H1 (cell line): ENCODE data around the gene AKAP9. TPM values are rescaled to one million over a fixed set of nuclear protein-coding genes. Genes with fewer than 3 reads are reported as not detected.

ENCODE experiments used
- CTCF ChIA-PET: fragments of 300-600 bp; sonication (Branson Sonifier 250); formaldehyde crosslinking; loops from one replicate; lab custom pipeline; 2021; ENCODE audit not compliant: partially characterized antibody; lab: Charles Lee
- POLR2A ChIA-PET: fragments of 300-600 bp; sonication (Branson Sonifier 250); formaldehyde crosslinking; loops from one replicate; lab custom pipeline; 2021; ENCODE audit warnings: inconsistent platforms; ENCODE audit not compliant: partially characterized antibody; lab: Charles Lee
- DNase-seq, 2 experiments: peaks; one replicate each; pipeline versions ENCODE4 v3.0.0 to v3.0.0-alpha.2; 2010 to 2022; ENCODE audit warnings: low spot score in 2 of 2, low read depth in 1 of 2, mixed read lengths in 1 of 2
- FAIRE-seq: peaks from 2 replicates; lab custom pipeline; 2011; peaks lifted over from hg19 to GRCh38; lab: Jason Lieb, UNC
- H2AFZ ChIP-seq: 2 replicates; pipeline ENCODE4 v1.8.1; 2012; ENCODE audit warnings: low read length, inconsistent platforms
- H2AK5ac ChIP-seq: 2 replicates; pipeline ENCODE4 v1.6.1; 2013; ENCODE audit warnings: low read depth, low read length
- H2BK120ac ChIP-seq: replicated peaks from 2 replicates; pipeline ENCODE3; 2013; ENCODE audit warnings: low read depth, low read length, inconsistent platforms
- H2BK12ac ChIP-seq: 2 replicates; pipeline ENCODE4 v1.6.1; 2013; ENCODE audit warnings: low read depth, low read length
- H2BK15ac ChIP-seq: 2 replicates; pipeline ENCODE4 v1.6.1; 2013; ENCODE audit warnings: low read length
- H2BK20ac ChIP-seq: 2 replicates; pipeline ENCODE4 v1.6.1; 2013; ENCODE audit warnings: low read length
- H2BK5ac ChIP-seq: 2 replicates; pipeline ENCODE4 v1.6.1; 2013; ENCODE audit warnings: low read depth, low read length
- H3K14ac ChIP-seq: 2 replicates; pipeline ENCODE4 v1.6.1; 2013; ENCODE audit warnings: inconsistent platforms; ENCODE audit not compliant: insufficient read length
- H3K18ac ChIP-seq: 2 replicates; pipeline ENCODE4 v1.6.1; 2013; ENCODE audit warnings: low read length; ENCODE audit errors: extremely low read depth
- H3K23ac ChIP-seq: 2 replicates; pipeline ENCODE4 v1.6.1; 2013; ENCODE audit warnings: inconsistent platforms; ENCODE audit not compliant: insufficient read length
- H3K23me2 ChIP-seq: 2 replicates; pipeline ENCODE4 v1.6.1; 2013; ENCODE audit warnings: low read depth, low read length
- H3K27ac ChIP-seq: 2 replicates; pipeline ENCODE4 v1.6.1; 2011; ENCODE audit warnings: low read depth, low read length, inconsistent platforms
- H3K27me3 ChIP-seq, 4 experiments: replicated peaks in 1 of 4; 1 replicate in 1 of 4; 2 replicates in 3 of 4; pipeline versions ENCODE4 v1.6.1 to v1.8.1; 2011 to 2013; ENCODE audit warnings: low read length in 3 of 4, mild to moderate bottlenecking in 3 of 4, inconsistent platforms in 2 of 4, mixed read lengths in 2 of 4, moderate library complexity in 1 of 4; ENCODE audit not compliant: control insufficient read depth in 3 of 4, insufficient read depth in 3 of 4; ENCODE audit errors: extremely low read depth in 1 of 4
- H3K36me3 ChIP-seq, 4 experiments: 2 replicates each; pipeline versions ENCODE4 v1.6.1 to v1.8.1; 2011 to 2013; ENCODE audit warnings: mild to moderate bottlenecking in 4 of 4, low read length in 3 of 4, moderate library complexity in 2 of 4, control low read depth in 1 of 4, inconsistent platforms in 1 of 4; ENCODE audit not compliant: insufficient read depth in 4 of 4, control insufficient read depth in 2 of 4
- H3K4ac ChIP-seq: replicated peaks from 2 replicates; pipeline ENCODE3; 2013; ENCODE audit warnings: low read length, low read depth, mixed read lengths, inconsistent platforms; ENCODE audit not compliant: insufficient read length
- H3K4me1 ChIP-seq, 4 experiments: replicated peaks in 1 of 4; 1 replicate in 1 of 4; 2 replicates in 3 of 4; pipeline versions ENCODE4 v1.6.1 to v1.8.1; 2011 to 2013; ENCODE audit warnings: low read length in 3 of 4, inconsistent platforms in 2 of 4, mixed read lengths in 1 of 4; ENCODE audit not compliant: insufficient read depth in 4 of 4, control insufficient read depth in 3 of 4
- H3K4me2 ChIP-seq, 2 experiments: 2 replicates each; pipeline versions ENCODE4 v1.6.1 to v1.8.1; 2011 to 2013; ENCODE audit warnings: low read depth in 2 of 2, low read length in 2 of 2, control low read depth in 1 of 2, inconsistent platforms in 1 of 2, mild to moderate bottlenecking in 1 of 2; ENCODE audit not compliant: insufficient read depth in 1 of 2
- H3K4me3 ChIP-seq, 4 experiments: fragments of 200-600, 300-600 bp in 1 of 4; sonication (generic), shearing (Covaris generic), sonication (Bioruptor Twin) in 1 of 4; 2 replicates each; pipeline versions ENCODE4 v1.5.1 to v1.8.1; 2011 to 2016; ENCODE audit warnings: low read length in 4 of 4, low read depth in 3 of 4, control low read depth in 2 of 4, inconsistent platforms in 2 of 4, mild to moderate bottlenecking in 2 of 4, mixed read lengths in 1 of 4, moderate library complexity in 1 of 4; ENCODE audit not compliant: insufficient read depth in 2 of 4; ENCODE audit errors: extremely low read depth in 1 of 4
- H3K56ac ChIP-seq: replicated peaks from 2 replicates; pipeline ENCODE3; 2013; ENCODE audit warnings: low read depth, mild to moderate bottlenecking, mixed read lengths, low read length, inconsistent platforms; ENCODE audit not compliant: insufficient read length
- H3K79me1 ChIP-seq: 2 replicates; pipeline ENCODE4 v1.6.1; 2013; ENCODE audit warnings: low read depth, low read length, control low read depth
- H3K79me2 ChIP-seq, 2 experiments: 2 replicates each; pipeline versions ENCODE4 v1.6.1 to v1.8.1; 2012 to 2013; ENCODE audit warnings: low read length in 2 of 2, mild to moderate bottlenecking in 2 of 2, inconsistent platforms in 1 of 2; ENCODE audit not compliant: insufficient read depth in 2 of 2, control insufficient read depth in 1 of 2
- H3K9ac ChIP-seq, 4 experiments: replicated peaks in 1 of 4; 1 replicate in 1 of 4; 2 replicates in 3 of 4; pipeline versions ENCODE4 v1.6.1 to v1.8.1; 2011 to 2013; ENCODE audit warnings: low read depth in 3 of 4, low read length in 3 of 4, control low read depth in 2 of 4, mild to moderate bottlenecking in 2 of 4, moderate library complexity in 2 of 4, inconsistent platforms in 1 of 4; ENCODE audit errors: extremely low read depth in 1 of 4
- H3K9me3 ChIP-seq, 2 experiments: 2 replicates each; pipeline versions ENCODE4 v1.6.1 to v1.8.1; 2012 to 2013; ENCODE audit warnings: mild to moderate bottlenecking in 2 of 2, moderate library complexity in 2 of 2, control low read depth in 1 of 2, inconsistent platforms in 1 of 2, low read depth in 1 of 2, low read length in 1 of 2, mixed read lengths in 1 of 2; ENCODE audit not compliant: insufficient read depth in 2 of 2
- H4K20me1 ChIP-seq, 2 experiments: replicated peaks in 1 of 2; 2 replicates each; pipeline versions ENCODE3 to v1.8.1; 2011 to 2013; ENCODE audit warnings: inconsistent platforms in 2 of 2, low read length in 2 of 2, mild to moderate bottlenecking in 1 of 2; ENCODE audit not compliant: insufficient read depth in 2 of 2, control insufficient read depth in 1 of 2
- H4K5ac ChIP-seq: 2 replicates; pipeline ENCODE4 v1.6.1; 2013; ENCODE audit warnings: low read length, low read depth, mixed read lengths, inconsistent platforms; ENCODE audit not compliant: insufficient read length
- H4K8ac ChIP-seq: 2 replicates; pipeline ENCODE4 v1.8.0; 2013; ENCODE audit warnings: mild to moderate bottlenecking, moderate library complexity, low read length, inconsistent platforms; ENCODE audit not compliant: insufficient read depth; ENCODE audit errors: extremely low read depth
- H4K91ac ChIP-seq: replicated peaks from 2 replicates; pipeline ENCODE3; 2013; ENCODE audit warnings: low read length, mixed read lengths, inconsistent platforms; ENCODE audit not compliant: insufficient read length
- BRCA1 ChIP-seq: IDR thresholded peaks from 2 replicates; pipeline ENCODE4 v1.6.1; 2012; ENCODE audit warnings: low read depth, low read length, improper control_type of control experiment
- WGBS, 2 experiments: shearing (Covaris generic) in 1 of 2; methylation state at CpG; one replicate each; pipeline versions ENCODE4 v1.1.6 to v1.1.7; 2013 to 2015; ENCODE audit warnings: low lambda C conversion rate in 2 of 2, mixed read lengths in 2 of 2, inconsistent platforms in 1 of 2, low coverage in 1 of 2, missing lambda C conversion rate in 1 of 2; ENCODE audit not compliant: insufficient replicate concordance in 2 of 2, insufficient coverage in 1 of 2, insufficient read length in 1 of 2; ENCODE audit errors: extremely low coverage in 1 of 2, missing lambda C conversion rate in 1 of 2; 5-methylcytosine and 5-hydroxymethylcytosine counted together
- polyA plus RNA-seq, 7 experiments: library from polyadenylated mRNA; depleted of rRNA in 3 of 7; stranded (reverse) in 5 of 7; unstranded in 2 of 7; fragments of >200 nt in 5 of 7; fragments of 200-250 nt in 2 of 7; gene quantifications; 1 replicate in 5 of 7; 2 replicates in 1 of 7; 4 replicates in 1 of 7; pipeline versions ENCODE4 v1.2.1 to v1.2.3, GENCODE V29; 2011 to 2013; ENCODE audit warnings: missing spikeins in 2 of 7, mixed read lengths in 2 of 7
- total RNA-seq: library from RNA; stranded (reverse); fragmentation: NEBNext Ultra II Directional; extraction: Animal tissue kit (Norgen Biotek cat#: 25700); gene quantifications from 2 replicates; pipeline ENCODE4 v1.2.1, GENCODE V29; 2021

Gene AKAP9
- total and polyA plus RNA-seq, 2 of the 8 experiments (the other 6 are each of a cell fraction or from before 2014, with no cell fraction given): 6.2 to 26.3 TPM

DNA sequence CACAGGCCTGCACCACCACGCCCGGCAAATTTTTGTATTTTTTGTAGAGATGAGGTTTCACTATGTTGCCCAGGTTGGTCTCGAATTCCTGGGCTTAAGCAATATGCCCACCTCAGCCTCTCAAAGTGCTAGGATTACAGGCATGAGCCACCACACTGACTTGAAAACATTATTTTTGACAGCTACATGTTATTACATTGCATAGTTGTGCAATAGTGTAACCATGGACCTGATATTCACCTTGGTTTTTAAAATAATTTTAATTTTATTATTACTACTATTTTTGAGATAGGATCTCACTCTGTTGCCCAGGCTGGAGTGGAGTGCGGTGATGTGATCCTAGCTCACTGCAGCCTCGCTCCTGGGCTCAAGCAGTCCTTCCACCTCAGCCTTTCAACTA, 18.4 kb downstream of the AKAP9 start:
- H2BK120ac ChIP-seq: no peak overlapping the region
- H3K9ac ChIP-seq: no peak overlapping the region
- no peak overlapping the region for H3K23ac ChIP-seq
- no peak overlapping the region for H2BK20ac ChIP-seq
- no peak overlapping the region for H3K18ac ChIP-seq
- TF ChIP-seq BRCA1: no peak
- TF ChIP-seq, all 59 proteins: peak for 0
- 67% methylated on average over 5 of the region's 5 CpGs; no CpG with 5 or more reads in 1 of the 2 experiments for WGBS, 2 experiments
- Histone ChIP-seq H2BK15ac (no peak overlapping the region), H2AK5ac (no peak overlapping the region), H4K8ac (no peak overlapping the region), H3K4me3 (no peak overlapping the region), H3K4me1 (no peaks in the 10 kb centered on the region), H2BK12ac (no peak overlapping the region), H3K36me3 (no peaks in the 10 kb centered on the region), H3K4ac (no peak overlapping the region), H3K56ac (no peak overlapping the region), H4K20me1 (peaks cover 0 to 2% of the 10 kb centered on the region in 2 experiments), H2BK5ac (no peak overlapping the region), H3K14ac (no peak overlapping the region), H3K27me3 (no peaks in the 10 kb centered on the region), H3K27ac (no peak overlapping the region), H2AFZ (no peak overlapping the region), H3K79me2 (peaks cover 0 to 28% of the 10 kb centered on the region in 2 experiments; a peak in 2 of 4 replicates), H4K91ac (no peak overlapping the region), H4K5ac (no peak overlapping the region), H3K4me2 (no peak overlapping the region), H3K79me1 (no peaks in the 10 kb centered on the region), H3K23me2 (no peaks in the 10 kb centered on the region), H3K9me3 (0 out of 4 replicates have a peak, but pooled peaks cover 0 to 2% of the 10 kb centered on the region in 2 experiments)
- FAIRE-seq: no peak
- ChIA-PET POLR2A (no interaction called here), CTCF (interaction anchor here (0.6 kb wide), 1 partner anchor 718 kb away, joined by 3 read pairs; no protein-coding TSS in a partner anchor)
- DNase-seq: no peak
